GM21528 (cell line): ENCODE results near the gene CDX1.

Experiments used
- ATAC-seq: cut with Tn5 transposase; IDR thresholded peaks from one replicate; pipeline ENCODE4 v1.9.1; 2021; ENCODE audit warnings: mild to moderate bottlenecking, moderate library complexity; ENCODE audit not compliant: unreplicated experiment, low FRiP score

CDX1 gene

DNA sequence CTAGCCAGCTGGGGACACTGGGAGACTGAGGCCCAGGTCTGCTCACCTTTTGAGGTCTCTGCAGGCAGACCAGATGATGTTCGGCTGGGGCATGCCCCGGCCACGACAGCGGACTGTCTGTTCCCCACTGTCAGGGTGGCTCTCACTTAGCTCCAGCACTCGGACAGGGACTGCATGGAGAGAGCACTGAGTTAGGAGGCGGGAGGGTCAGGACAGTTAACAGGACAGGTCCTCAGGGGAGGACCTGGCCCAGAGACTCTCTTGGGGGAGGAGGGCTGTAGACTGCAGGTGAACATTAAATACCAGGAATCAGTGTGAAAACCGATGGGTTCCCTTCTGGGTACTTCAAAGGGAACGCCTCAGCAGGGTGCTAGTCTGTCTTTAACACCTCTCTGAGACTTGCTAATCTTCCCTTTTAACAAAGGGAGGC, 36.1 kb upstream of the CDX1 start:
- no peak for ATAC-seq

DNA sequence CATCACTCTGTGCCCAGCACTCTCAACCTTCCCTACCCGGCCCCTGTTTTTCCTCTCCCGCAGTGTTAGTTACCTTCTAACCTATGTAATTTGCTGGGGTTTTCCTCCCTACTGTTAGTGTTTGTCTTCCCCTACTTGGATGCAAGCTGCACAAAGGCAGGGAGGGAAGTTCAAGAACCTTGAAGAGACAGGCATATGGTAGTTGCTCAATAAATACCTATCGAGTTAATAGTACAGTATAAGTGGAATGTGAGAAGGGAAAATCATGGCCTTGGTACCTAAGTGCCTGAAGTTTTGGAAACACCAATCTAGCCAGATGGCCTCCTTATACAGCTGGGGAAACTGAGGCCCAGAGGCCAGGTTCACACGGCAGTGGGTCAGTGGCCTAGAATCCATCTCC, 35.1 kb upstream of the CDX1 start:
- ATAC-seq: no peak

DNA sequence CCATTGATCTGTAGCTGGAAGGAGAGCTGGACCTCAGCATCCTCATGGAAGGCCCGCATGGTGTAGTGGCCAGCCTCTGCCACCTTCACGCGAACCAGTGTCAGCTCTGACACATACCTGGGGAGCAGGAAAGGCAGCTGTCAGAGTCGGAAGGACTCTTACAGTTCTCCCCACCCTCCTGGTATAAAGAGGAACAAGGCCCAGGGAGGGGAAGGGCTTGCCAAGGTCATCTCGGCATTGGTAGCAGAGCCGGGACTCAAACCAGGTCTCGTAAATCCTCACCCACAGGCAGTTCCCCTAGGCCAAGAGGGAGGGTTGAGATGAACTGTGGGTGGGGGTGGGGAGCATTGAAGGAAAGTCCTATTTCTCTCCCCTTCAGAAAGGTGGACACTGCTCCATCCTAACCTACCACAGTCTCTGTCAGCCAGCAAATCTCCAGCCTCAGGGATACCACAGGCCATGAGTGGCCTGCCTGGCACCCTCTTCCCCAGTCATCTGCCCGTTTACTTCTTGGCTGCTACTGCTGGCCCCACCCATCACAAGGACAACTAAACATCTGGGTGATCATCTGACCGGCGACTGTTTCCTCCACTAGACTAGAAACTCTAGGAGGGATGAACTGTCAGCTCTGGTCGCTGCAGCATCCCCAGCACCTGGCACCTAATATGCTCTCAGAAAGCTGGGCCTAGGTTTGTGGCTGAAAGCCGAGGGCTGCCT, 34.4 kb upstream of the CDX1 start:
- no peak for ATAC-seq

DNA sequence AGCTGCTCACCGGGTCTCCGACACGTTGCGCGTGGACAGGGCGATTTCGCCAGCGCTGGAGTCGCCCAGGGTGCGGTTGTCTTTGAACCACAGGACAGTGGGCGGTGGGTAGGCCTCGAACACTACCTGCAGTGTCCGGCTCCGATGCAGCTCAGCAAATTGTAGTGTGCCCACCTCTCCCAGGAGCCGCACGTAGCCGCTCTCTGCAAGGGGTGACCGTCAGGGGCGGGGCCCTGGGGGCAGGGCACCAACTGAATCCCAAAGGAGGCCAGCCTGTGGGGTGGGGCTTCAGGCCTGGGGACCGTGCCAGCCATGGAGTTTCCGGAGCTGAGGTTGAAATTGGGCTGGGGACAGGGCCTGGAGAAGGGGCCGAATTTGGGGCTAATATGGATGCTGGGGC, 33.8 kb upstream of the CDX1 start:
- no peak for ATAC-seq

DNA sequence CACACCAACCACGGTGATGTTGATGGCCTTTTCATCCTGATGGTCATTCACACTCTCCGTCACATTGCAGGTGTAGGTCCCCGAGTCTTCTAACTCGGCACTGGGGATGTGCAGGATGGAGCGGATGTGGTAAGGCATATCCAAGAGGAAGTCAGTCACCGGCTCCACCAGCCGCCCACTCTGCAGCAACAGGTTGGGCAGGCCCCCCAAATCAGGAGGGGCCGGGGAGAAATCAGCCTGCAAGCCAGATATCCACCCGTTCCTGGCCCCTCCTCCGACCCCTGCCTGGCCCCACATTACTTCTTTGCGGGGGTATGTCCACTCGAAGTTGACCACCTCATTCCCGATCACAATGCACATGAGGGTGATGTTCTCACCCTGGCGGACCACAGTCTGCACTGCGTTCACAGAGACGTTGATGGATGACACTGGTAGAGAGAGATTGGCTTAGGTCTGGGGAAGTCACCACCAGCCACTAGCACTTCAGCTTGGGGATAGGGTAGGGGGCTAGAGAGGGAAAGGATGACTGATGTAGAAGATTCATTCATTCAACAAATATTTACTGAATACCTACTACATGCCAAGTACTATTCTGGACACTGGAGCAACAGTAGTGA, 32.9 kb upstream of the CDX1 start:
- no peak for ATAC-seq

DNA sequence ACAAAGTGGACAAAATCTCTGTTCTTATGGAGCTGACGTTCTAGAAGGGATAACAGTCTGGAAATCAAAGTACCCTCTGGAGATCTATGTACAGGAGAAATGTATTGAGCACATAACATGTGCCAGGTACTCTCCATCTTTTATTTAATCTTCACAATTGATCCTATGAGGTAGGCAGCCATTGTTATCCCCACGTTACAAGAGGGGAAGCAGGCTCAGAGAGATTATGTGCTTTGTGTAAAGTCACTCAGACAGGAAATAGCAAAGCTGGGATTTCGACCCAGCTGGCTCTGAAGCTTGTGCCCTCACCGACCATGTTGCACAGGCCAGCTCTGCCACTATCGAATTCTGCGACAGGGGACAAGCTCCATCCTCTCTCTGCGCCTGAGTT, 32.4 kb upstream of the CDX1 start:
- no peak for ATAC-seq

DNA sequence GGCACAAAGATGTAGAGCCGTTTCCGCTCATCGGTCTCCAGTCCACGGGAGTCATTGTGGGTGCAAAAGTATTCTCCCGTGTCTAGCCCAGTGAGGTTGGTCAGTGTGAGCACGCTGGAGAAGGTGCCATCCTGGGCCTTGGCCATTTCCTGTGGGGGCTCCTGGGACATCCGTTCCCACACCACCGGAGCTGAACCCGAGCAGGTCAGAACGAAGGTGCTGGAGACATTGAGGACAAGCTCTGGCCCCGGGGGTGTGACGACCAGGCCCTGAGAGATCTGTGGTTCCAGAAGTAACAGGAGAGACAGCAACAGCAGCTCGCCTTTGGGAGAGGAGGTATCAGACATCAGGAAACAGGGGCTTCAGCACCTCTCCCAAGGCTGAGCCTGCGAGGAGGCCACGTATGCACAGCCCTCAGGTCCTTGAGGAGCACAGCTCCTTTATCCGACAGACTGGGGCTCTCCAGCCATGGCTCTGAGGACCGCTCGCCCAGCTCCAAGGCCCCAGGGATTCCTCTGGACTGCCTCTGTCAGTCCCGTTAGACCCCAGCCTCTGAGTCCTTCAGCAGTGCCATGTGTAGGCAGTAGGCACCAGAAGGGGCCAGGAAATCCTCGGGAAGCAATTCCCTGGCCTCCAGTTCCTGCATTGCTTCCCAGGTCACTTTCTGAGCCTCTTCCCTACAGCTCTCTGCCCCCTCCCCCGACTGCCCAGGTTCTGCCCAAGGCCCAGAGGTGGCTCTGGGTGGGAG, 30.8 kb upstream of the CDX1 start:
- no peak for ATAC-seq

DNA sequence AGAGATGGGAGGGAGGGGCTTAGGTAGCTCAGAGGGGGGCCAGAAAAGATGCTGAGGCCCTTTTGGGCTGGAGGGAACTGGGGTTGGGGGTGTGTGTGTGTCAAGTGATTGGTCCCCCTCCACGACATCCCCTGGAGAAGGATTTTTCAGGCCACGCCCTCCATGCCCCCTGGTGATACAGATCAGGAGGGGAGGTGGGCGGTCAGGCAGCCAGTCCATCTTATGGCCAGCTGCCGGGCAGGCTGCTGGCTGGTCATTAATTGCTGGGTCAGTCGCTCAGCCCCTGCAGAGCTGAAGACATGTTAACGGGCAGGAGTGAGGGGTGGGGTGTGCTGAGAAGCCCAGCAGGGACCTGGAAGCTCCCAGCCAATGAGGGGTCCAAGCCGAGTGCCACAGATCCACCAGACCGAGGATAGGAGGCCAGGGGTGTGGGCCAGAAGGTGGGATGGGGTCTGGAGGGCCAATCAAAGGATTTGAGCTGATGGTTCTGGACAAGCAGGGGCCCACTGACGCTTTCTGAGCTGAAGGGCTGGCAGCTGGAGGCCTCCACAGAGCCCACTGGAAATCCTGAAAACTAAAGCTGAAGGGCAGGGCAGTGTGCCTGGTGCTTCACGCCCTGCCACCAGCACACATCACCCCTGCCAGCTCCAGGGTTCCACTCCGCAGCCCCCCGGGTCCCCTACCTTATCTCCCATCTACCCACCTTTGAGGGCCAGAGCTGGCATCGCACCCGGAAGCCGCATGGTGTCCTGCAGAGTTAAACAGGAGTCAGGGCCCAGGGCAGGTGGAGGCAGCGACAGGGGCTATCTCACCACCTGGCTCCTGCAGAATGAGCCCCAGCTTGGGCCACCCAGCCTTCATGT, 30.0 kb upstream of the CDX1 start:
- ATAC-seq: no peak

DNA sequence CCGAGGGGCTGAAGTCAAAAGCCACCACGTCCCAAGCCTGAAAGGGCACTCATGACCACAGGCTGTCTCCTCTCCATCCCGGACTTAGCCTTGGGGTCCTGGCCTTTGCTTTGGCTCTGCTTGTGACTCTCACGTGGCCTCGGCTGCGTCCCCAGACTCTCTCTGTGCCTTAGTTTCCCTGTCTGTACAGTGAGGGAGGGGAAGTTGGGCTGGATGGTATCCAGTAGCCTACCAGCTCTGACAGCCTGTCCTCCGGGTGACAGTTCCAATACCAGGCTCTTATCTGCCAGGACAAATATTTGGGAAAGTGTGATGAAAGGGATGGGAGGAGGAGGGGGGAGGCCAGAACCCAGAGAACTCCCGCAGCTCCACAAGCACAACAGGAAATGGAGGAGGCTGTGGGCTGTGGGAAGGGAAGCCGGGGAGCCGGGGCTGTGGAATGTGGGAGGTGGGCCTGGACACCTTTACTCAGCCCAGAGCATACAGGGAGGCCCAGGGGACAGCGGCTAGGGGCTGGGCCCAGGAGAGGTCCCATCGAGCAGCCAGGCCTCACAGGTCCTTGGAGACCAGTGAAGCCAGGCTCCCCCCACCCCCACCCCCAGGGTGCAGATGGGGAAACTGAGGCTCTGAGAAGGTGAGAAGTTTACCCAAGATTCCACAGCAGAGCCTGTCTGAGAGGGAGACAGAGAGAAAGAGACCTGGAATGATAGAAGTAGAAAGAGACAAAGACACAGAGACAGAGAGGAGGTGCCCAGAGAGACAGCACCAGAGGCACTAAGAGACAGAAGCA, 29.2 kb upstream of the CDX1 start:
- ATAC-seq: no peak

DNA sequence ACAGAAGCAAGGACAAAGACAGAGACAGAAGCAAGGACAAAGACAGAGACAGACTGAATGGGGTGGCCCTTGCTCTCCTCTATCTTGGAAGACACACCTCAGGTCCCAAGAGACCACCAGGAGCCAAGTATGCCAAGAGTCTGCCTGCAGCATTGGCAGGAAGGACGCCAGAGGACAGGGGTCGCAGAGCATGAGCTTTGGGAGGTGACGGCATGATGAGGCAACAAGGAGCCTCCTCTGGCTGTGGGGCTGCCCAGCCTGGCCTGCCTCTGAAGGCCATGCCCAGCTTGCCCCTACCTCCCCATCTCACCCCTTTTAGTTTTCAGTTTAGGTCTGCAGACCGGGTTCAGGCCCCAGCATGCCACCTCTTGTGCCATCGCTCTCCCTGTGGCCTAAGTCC, 28.6 kb upstream of the CDX1 start:
- ATAC-seq: no peak

DNA sequence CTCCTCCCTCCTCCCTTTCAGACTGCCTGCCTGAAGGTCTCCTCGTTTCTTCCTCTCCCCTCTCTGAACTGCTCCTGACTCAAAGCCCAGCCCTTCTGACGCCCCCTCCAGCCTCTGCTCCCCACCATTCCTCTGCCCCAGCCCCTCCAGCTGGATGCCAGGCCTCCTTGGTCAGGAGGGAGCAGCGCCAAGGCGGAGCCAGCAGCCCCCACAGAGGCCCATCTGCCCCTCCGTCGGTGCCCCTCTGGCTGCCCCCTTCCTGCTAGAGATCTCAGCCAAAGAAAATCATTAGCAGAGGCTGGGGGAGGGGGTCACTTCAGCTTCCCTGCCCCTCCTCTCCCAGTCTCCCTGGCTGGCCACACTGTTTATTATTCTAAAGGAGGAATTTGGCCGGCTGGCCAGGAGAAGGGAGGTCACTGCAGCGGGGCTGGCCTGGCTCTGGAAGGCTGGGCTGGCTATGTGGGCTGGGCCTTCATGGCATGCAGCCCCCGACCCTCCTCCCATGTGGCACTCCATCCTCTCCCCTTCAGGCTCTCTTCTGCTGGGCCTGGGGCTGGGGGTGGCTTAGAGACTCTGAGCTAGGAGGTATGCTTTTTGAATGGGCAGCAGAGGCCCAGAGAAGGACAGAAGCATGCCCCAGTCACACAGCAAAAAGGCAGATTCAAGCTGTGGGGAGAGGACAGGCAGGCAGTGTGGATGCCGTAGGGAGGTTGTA, 27.9 kb upstream of the CDX1 start:
- no peak for ATAC-seq

DNA sequence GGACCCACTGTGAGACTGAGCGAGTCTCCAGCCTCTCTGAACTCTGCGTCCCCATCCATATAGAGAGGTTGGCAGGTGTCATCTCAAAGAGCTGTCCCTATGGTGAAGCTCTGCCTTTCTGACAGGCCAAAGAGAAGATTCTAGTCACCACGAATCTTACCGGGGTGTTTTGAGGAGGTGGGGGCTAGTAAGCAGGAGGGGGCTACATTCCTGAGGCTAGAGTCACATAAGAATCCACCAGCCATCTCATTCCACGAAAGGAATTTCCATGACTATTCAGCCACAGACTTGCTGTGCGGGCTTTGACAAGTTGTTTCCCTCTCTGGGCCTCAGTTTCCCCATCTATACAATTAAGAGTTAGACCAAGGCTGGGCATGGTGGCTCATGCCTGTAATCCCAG, 27.2 kb upstream of the CDX1 start:
- ATAC-seq: no peak

DNA sequence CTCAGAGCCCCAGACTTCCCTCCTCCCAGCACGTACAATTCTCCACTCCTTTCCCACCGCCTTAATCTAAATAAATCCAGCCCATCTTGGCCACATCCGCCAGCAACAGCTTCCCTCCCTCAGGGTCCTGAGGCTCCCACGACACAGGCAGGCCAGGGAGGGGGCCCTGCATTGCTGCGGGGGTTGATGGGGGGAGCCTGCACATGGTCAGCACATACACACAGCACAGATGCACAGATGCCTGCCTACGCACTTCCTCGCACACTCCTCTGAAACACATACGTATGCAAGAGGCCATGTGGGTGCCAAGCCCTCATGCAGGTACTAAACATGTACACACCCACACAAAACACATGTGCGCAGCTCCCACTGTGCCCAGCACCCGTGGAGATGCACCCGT, 25.7 kb upstream of the CDX1 start:
- no peak for ATAC-seq

DNA sequence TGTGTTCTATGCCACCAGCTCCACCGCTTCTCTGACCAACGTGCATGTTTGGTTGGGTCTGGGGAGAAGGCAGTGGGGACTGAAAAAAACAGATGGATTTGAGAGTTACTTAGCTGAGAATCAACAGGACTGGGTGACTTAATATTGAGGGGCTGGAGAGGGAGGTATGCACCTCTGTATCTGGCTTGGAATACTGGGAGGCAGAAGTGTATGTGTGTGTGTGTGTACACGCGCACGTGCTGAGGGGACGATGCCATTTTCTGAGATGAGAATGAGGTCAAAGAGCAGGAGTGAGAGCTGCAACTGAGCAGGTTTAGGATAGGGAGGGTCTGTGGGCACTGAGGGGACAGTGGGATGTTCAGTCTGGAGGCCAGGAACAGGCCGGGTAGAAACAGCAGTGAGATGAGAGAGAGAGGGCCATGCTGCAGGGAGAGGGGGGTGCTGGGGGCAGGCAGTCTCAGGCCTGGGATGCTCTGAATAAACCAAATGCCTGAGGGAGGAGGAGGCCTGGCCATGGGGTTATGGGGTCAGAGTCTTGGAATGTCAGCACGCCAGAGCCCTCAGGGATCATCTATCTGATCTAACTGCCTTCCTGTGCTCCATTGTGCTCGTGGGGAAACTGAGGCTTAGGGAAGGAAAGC, 24.9 kb upstream of the CDX1 start:
- ATAC-seq: no peak

DNA sequence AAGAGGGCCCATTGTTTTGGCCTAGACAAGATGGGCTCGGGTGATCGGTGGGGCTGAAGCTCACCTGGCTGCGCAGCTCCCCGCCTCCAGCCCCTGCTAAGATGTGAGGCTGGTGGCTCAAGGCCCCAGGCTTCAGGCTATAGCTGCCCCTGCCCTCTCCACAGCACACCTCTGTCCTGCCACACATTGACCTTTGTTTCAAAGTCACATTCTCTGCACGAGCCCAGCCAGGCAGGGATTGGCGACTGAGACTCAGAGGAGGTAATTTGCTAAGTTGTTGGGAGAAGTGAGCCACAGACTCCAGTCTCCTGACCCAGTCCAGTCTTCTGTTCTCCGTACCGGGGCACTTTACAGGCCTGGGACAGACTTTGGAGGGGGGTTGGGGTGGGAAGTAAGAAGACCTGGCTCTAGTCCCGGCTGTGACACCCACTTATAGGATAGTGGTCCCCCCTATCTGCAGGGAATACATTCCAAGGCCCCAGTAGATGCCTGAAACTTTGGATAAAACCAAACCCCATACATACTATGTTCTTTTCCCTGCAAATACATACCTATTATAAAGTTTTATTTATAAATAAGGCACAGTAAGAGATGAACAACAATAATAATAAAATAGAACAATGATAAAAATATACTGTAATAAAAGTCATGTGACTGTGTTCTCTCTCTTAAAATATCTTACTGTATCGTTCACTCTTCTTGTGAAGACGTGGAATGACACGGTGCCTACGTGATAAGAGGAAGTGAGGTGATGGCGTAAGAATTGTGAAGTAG, 24.2 kb upstream of the CDX1 start:
- ATAC-seq: no peak

DNA sequence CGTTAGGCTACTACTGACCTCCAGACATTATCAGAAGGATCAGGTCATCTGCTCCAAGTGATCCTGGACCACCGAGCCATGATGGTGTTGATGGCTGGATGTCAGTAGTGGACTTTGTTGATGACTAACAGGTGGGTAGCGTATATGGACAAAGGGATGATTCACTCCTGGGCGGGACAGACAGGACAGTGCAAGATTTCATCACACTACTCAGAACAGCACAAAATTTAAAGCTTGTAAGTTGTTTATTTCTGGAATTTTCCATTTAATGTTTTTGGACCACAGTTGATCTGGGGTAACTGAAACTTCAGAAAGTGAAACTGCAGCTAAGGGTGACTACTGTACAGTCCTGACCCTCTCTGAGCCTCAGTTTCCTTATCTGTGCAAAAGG, 23.6 kb upstream of the CDX1 start:
- ATAC-seq: no peak

DNA sequence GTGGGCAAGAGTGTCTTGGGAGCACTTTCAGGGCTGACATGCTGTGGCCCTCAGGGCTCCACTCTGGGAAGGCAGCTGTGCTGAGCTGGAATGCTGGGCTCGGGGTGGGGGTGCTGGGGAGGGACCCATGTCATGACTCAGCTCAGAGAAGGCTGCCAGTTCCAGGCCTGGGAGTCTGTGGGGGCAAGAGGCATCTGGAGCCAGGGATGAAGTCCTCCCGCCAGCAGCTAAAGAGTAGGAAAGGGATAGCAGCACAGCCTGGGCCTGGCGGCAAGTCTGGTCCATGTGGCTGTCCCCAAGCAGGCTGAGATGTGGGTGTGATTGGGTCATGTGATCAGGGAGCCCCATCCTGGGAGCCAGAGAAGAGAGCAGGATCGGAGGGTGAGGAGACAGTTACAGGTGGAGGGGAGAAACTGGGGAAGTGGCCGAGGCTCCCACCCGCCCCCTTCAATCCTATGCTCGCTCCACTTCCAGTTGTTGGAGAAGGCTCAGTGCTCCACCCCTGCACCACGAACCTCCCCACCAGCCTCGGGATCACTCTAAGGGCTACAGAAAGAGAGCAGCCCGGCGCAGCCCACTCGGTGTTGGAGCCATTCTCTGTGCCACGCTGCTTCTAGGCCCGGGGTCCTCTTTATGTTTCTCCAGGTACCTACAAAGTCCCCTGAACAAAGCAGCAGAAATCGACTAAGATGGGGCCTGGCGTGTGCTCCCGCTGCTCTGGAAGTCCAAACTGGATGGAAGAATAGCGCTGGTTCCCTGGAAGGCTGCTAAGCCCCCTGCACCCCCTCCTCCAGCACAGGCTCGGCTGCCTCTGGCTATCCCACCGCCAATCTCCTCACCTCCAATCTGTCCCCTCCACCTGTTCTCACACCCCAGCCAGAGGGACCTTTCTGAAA, 23.0 kb upstream of the CDX1 start:
- ATAC-seq: no peak
